Left ventricle myocardium inferior (tissue), 1 donor: ENCODE results near the gene ENTPD8. TPM values are rescaled to one million over a fixed set of nuclear protein-coding genes. Genes with fewer than 3 reads are reported as not detected.
A peak's percentile ranks its signal among the peaks of the same experiment; 100 is the strongest.

Source experiments
- DNase-seq: peaks from one replicate; pipeline ENCODE4 v3.0.0-alpha.2; 2020
- H3K27ac ChIP-seq: fragments of 200-600 bp; replicated peaks from 2 replicates; pipeline ENCODE4 v1.8.0; 2021
- H3K27me3 ChIP-seq: fragments of 200-600 bp; 2 replicates; pipeline ENCODE4 v1.8.0; 2021; ENCODE audit warnings: low read depth
- H3K36me3 ChIP-seq: fragments of 200-600 bp; 2 replicates; pipeline ENCODE4 v1.8.0; 2021
- H3K4me1 ChIP-seq: fragments of 200-600 bp; 2 replicates; pipeline ENCODE4 v1.8.0; 2021
- H3K4me3 ChIP-seq: fragments of 200-600 bp; 2 replicates; pipeline ENCODE4 v1.8.0; 2021; ENCODE audit warnings: mild to moderate bottlenecking, moderate library complexity
- H3K9me3 ChIP-seq: fragments of 200-600 bp; replicated peaks from 2 replicates; pipeline ENCODE4 v1.8.0; 2021
- CTCF ChIP-seq: fragments of 200-600 bp; IDR thresholded peaks from 2 replicates; pipeline ENCODE4 v1.8.0; 2021; ENCODE audit warnings: antibody characterized with exemption, mild to moderate bottlenecking, borderline replicate concordance
- intact Hi-C: fragments of 100-400 bp; cut with micrococcal nuclease; formaldehyde crosslinking; loops from one replicate; pipeline ENCODE4 v1.11.0; 2022
- total RNA-seq: library from RNA; stranded (reverse); fragmentation: NEBNext Ultra II Directional; extraction: Animal tissue kit (Norgen Biotek cat#: 25700); gene quantifications from one replicate; pipeline ENCODE4 v1.2.1, GENCODE V29; 2021
- donor health status: DM: no; HTN: yes; CAD: no; lungs with severe emphysema.

ENTPD8 gene
- total RNA-seq, 1 donor from 2014 or later: not detected

- peak overlapping the region; percentile 65 for H3K4me3 ChIP-seq
- no peaks in the 10 kb centered on the region for H3K27me3 ChIP-seq
- no peaks in the 10 kb centered on the region for H3K9me3 ChIP-seq
- peak overlapping the region; percentile 72 for H3K27ac ChIP-seq
- peaks cover 56% of the 10 kb centered on the region for H3K4me1 ChIP-seq
- H3K36me3 ChIP-seq: no peaks in the 10 kb centered on the region
- intact Hi-C loops: loop anchor here (5.0 kb wide), 1 partner anchor 110 kb away; no protein-coding TSS in a partner anchor
- TF ChIP-seq CTCF: peak; percentile 93
- peak; percentile 72 for DNase-seq
These were observed 34.1 kb downstream of the ENTPD8 start for GRCh38 chr9:137406876-137407589.

- no peak for DNase-seq
- no peak for TF ChIP-seq CTCF
- Histone ChIP-seq H3K27me3 (no peaks in the 10 kb centered on the region), H3K9me3 (no peaks in the 10 kb centered on the region), H3K27ac (peak overlapping the region; percentile 72), H3K36me3 (no peaks in the 10 kb centered on the region), H3K4me1 (peaks cover 49% of the 10 kb centered on the region), H3K4me3 (peak overlapping the region; percentile 65)
- intact Hi-C loops: loop anchor here (5.0 kb wide), 1 partner anchor 109 kb away; no protein-coding TSS in a partner anchor
These were observed 34.9 kb downstream of the ENTPD8 start for GRCh38 chr9:137406085-137406760.

GRCh38 chr9:137405677-137406081 lies 35.5 kb downstream of the ENTPD8 start:
- intact Hi-C loops: loop anchor here (5.0 kb wide), 1 partner anchor 108 kb away; no protein-coding TSS in a partner anchor
- peaks cover 44% of the 10 kb centered on the region for H3K4me1 ChIP-seq
- no peak overlapping the region for H3K27ac ChIP-seq
- H3K9me3 ChIP-seq: no peaks in the 10 kb centered on the region
- no peak overlapping the region for H3K4me3 ChIP-seq
- no peak for DNase-seq
- no peak for TF ChIP-seq CTCF
- H3K36me3 ChIP-seq: no peaks in the 10 kb centered on the region
- no peaks in the 10 kb centered on the region for H3K27me3 ChIP-seq

- Histone ChIP-seq H3K9me3 (no peaks in the 10 kb centered on the region), H3K36me3 (no peaks in the 10 kb centered on the region), H3K4me1 (peaks cover 39% of the 10 kb centered on the region), H3K27me3 (no peaks in the 10 kb centered on the region), H3K27ac (no peak overlapping the region), H3K4me3 (no peak overlapping the region)
- no peak for TF ChIP-seq CTCF
- DNase-seq: no peak
- intact Hi-C loops: loop anchor here (5.0 kb wide), 1 partner anchor 108 kb away; no protein-coding TSS in a partner anchor
These were observed 36.1 kb downstream of the ENTPD8 start for GRCh38 chr9:137404961-137405567.

- TF ChIP-seq CTCF: no peak
- DNase-seq: no peak
- Histone ChIP-seq H3K4me1 (peaks cover 25% of the 10 kb centered on the region), H3K4me3 (no peak overlapping the region), H3K36me3 (no peaks in the 10 kb centered on the region), H3K27ac (no peak overlapping the region), H3K9me3 (no peaks in the 10 kb centered on the region), H3K27me3 (no peaks in the 10 kb centered on the region)
- intact Hi-C loops: no loop called here
These were observed 37.9 kb downstream of the ENTPD8 start for GRCh38 chr9:137403269-137403668.
